Stimulated activated naive CD8-positive, alpha-beta T cell treated with anti-CD3 and anti-CD28 coated beads, Interleukin-15, amount 100 ng/mL, for 72 hours (primary cell): ENCODE measurements around the gene PCDHGA11.
"Not testable (repeated sequence)": the region's sequence is repeated elsewhere in the genome, so short reads cannot be mapped to it uniquely, and the experiment has no call there.

Experiments
- ATAC-seq: fragments of 150-1000 bp; cut with Tn5 transposase; 2 replicates; pipeline ENCODE4 v1.10.0; 2021; ENCODE audit warnings: mild to moderate bottlenecking, moderate library complexity
- DNase-seq, 2 donors: peaks; one replicate each; pipeline ENCODE4 v3.0.0; 2021 to 2022
- H3K27ac Mint-ChIP-seq, 2 donors: one replicate each; pipeline ENCODE4 v1.8.0; 2022; ENCODE audit warnings: mild to moderate bottlenecking in 2 of 2, mixed read lengths in 2 of 2, moderate library complexity in 2 of 2
- H3K27me3 Mint-ChIP-seq: one replicate; pipeline ENCODE4 v1.8.0; 2022; ENCODE audit warnings: mixed read lengths
- H3K4me1 Mint-ChIP-seq: one replicate; pipeline ENCODE4 v1.8.0; 2022; ENCODE audit warnings: mild to moderate bottlenecking, mixed read lengths
- H3K4me3 Mint-ChIP-seq, 2 donors: one replicate each; pipeline ENCODE4 v1.8.0; 2022; ENCODE audit warnings: mild to moderate bottlenecking in 2 of 2, mixed read lengths in 2 of 2, moderate library complexity in 1 of 2
- H3K9me3 Mint-ChIP-seq, 2 donors: one replicate each; pipeline ENCODE4 v1.8.0; 2022; ENCODE audit warnings: mixed read lengths in 2 of 2

PCDHGA11 gene

DNA sequence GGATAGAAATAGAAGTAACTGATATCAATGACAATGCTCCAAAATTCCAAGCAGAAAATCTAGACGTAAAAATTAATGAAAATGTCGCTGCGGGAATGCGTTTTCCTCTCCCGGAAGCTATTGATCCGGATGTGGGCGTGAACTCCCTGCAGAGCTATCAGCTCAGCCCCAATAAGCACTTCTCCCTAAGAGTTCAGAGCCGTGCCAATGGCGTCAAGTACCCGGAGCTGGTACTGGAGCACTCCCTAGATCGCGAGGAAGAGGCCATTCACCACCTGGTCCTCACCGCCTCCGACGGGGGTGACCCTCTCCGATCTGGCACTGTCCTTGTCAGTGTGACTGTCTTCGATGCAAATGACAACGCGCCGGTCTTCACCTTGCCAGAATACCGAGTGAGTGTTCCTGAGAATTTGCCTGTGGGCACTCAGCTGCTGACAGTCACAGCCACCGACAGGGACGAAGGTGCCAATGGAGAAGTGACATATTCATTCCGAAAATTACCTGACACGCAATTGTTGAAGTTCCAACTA is 7.2 kb upstream of the PCDHGA11 start:
- Mint-ChIP-seq H3K4me3 (peak overlapping the region; percentile 89 to 91), H3K27me3 (peaks cover 82% of the 10 kb centered on the region), H3K4me1 (peaks cover 35% of the 10 kb centered on the region), H3K27ac (peak overlapping the region in 1 of 2 donors; percentile 96), H3K9me3 (peaks cover 12 to 28% of the 10 kb centered on the region in 2 donors)
- ATAC-seq (no peak), DNase-seq (no peak)

DNA sequence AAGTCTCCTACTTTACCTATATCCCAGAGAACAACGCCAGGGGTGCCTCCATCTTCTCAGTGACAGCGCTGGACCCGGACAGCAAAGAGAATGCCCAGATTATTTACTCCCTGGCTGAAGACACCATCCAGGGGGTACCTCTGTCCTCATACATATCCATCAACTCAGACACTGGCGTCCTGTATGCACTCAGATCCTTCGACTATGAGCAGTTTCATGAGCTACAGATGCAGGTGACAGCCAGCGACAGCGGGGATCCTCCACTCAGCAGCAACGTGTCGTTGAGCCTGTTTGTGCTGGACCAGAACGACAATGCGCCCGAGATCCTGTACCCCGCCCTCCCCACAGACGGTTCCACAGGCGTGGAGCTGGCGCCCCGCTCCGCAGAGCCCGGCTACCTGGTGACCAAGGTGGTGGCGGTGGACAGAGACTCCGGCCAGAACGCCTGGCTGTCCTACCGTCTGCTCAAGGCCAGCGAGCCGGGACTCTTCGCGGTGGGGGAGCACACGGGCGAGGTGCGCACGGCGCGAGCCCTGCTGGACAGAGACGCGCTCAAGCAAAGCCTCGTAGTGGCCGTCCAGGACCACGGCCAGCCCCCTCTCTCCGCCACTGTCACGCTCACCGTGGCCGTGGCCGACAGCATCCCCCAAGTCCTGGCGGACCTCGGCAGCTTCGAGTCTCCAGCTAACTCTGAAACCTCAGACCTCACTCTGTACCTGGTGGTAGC is 6.1 kb upstream of the PCDHGA11 start:
- H3K9me3 Mint-ChIP-seq = peaks cover 12 to 26% of the 10 kb centered on the region in 2 donors
- peaks cover 35% of the 10 kb centered on the region for H3K4me1 Mint-ChIP-seq
- ATAC-seq, DNase-seq, H3K27ac Mint-ChIP-seq: not testable (repeated sequence)
- peaks cover 82% of the 10 kb centered on the region for H3K27me3 Mint-ChIP-seq
- peak overlapping the region; percentile 39 to 55 for H3K4me3 Mint-ChIP-seq

GRCh38 chr5:141415275-141415618 is 5.6 kb upstream of the PCDHGA11 start:
- Mint-ChIP-seq H3K27me3 (peaks cover 82% of the 10 kb centered on the region), H3K4me1 (peaks cover 35% of the 10 kb centered on the region), H3K9me3 (peaks cover 10 to 21% of the 10 kb centered on the region in 2 donors), H3K4me3 (peak overlapping the region; percentile 39 to 55)
- ATAC-seq, DNase-seq, H3K27ac Mint-ChIP-seq: not testable (repeated sequence)

DNA sequence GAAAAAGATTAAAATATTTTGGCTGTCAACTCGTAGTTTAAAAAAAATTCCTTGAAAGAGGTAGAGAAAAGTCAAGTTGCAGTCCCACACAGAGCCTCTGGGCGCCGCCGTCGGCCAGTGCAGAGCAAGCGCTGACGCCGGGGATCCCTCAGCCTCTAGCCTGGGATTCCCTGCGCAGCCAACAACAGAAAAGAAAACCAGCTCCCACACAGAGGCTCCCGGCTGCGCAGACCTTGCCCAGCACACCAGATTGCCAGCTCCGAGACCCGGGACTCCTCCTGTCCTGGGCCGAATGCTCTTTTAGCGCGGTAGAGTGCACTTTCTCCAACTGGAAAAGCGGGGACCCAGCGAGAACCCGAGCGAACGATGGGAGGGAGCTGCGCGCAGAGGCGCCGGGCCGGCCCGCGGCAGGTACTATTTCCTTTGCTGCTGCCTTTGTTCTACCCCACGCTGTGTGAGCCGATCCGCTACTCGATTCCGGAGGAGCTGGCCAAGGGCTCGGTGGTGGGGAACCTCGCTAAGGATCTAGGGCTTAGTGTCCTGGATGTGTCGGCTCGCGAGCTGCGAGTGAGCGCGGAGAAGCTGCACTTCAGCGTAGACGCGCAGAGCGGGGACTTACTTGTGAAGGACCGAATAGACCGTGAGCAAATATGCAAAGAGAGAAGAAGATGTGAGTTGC is 3.2 kb upstream of the PCDHGA11 start, which contains the start of gene PCDHGB7:
Gene PCDHGB7, plus strand, starts transcription at position 184 of the 679 bp plus-strand sequence. Its CDS starts 183 bp downstream, at position 367.
- DNase-seq = peak; percentile 52 to 65
- ATAC-seq = peak; percentile 85
- Mint-ChIP-seq H3K27me3 (peaks cover 97% of the 10 kb centered on the region), H3K4me3 (peak within 1 kb of the TSS; percentile 87), H3K4me1 (peaks cover 46% of the 10 kb centered on the region), H3K9me3 (peaks cover 13 to 34% of the 10 kb centered on the region in 2 donors), H3K27ac (peak within 1 kb of the TSS in 1 of 2 donors; percentile 85)

DNA sequence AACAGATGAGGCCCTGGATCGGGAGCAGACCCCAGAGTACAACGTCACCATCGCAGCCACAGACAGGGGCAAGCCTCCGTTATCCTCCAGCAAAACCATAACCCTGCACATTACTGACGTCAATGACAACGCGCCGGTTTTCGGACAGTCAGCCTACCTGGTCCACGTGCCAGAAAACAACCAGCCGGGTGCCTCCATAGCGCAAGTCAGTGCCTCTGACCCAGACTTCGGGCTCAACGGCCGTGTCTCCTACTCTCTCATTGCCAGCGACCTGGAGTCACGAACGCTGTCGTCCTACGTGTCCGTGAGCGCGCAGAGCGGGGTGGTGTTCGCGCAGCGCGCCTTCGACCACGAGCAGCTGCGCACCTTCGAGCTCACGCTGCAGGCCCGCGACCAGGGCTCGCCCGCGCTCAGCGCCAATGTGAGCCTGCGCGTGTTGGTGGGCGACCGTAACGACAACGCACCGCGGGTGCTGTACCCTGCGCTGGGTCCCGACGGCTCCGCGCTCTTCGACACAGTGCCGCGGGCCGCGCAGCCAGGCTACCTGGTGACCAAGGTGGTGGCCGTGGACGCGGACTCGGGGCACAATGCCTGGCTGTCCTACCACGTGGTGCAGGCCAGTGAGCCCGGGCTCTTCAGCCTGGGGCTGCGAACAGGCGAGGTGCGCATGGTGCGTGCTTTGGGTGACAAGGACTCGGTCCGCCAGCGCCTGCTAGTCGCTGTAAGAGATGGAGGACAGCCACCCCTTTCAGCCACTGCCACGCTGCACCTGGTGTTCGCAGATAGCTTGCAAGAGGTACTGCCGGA is 1.6 kb upstream of the PCDHGA11 start:
- Mint-ChIP-seq H3K27me3 (peaks cover 97% of the 10 kb centered on the region), H3K4me3 (no peak overlapping the region)
- ATAC-seq = no peak

DNA sequence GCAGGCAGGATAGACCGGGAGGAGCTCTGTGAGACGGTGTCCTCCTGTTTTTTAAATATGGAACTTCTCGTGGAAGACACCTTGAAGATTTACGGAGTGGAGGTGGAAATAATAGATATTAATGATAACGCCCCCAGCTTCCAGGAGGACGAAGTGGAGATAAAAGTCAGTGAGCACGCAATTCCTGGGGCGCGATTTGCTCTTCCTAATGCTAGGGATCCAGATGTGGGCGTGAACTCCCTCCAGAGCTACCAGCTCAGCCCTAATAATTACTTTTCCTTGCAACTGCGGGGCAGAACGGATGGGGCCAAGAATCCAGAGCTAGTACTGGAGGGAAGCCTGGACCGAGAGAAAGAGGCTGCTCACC is 621 bp downstream of the PCDHGA11 start:
- Mint-ChIP-seq H3K27ac (peak overlapping the region in 1 of 2 donors; percentile 42), H3K27me3 (peaks cover 95% of the 10 kb centered on the region), H3K4me1 (peaks cover 21% of the 10 kb centered on the region), H3K4me3 (peak overlapping the region; percentile 82 to 85), H3K9me3 (peaks cover 17 to 36% of the 10 kb centered on the region in 2 donors)
- ATAC-seq = no peak
- no peak for DNase-seq

More for the DNA sequence above, 1.6 kb upstream of the PCDHGA11 start:
- Mint-ChIP-seq H3K27ac (no peak overlapping the region), H3K4me1 (peaks cover 31% of the 10 kb centered on the region), H3K9me3 (peaks cover 17 to 36% of the 10 kb centered on the region in 2 donors)
- no peak for DNase-seq

- peaks cover 98% of the 10 kb centered on the region for H3K27me3 Mint-ChIP-seq
- H3K27ac Mint-ChIP-seq = no peak overlapping the region
- no peak for ATAC-seq
- no peak for DNase-seq
- peaks cover 15% of the 10 kb centered on the region for H3K4me1 Mint-ChIP-seq
- no peak overlapping the region for H3K4me3 Mint-ChIP-seq
- peaks cover 17 to 36% of the 10 kb centered on the region in 2 donors for H3K9me3 Mint-ChIP-seq
Observed at GRCh38 chr5:141422742-141423291, 2.0 kb downstream of the PCDHGA11 start.

- Mint-ChIP-seq H3K27me3 (peaks cover 88% of the 10 kb centered on the region), H3K9me3 (peaks cover 18 to 38% of the 10 kb centered on the region in 2 donors), H3K4me3 (no peak overlapping the region), H3K27ac (peak overlapping the region in 1 of 2 donors; percentile 15), H3K4me1 (peaks cover 20% of the 10 kb centered on the region)
- DNase-seq (no peak), ATAC-seq (no peak)
Observed at GRCh38 chr5:141427783-141428426, 7.1 kb downstream of the PCDHGA11 start.

GRCh38 chr5:141430332-141431113 is 9.7 kb downstream of the PCDHGA11 start, which contains the start of gene PCDHGA12:
TSS of gene PCDHGA12 (plus strand) at chr5:141430507. CDS start at chr5:141430760, 253 bp downstream.
- ATAC-seq = peak; percentile 83
- Mint-ChIP-seq H3K27ac (peak within 1 kb of the TSS; percentile 72 to 76), H3K27me3 (peaks cover 77% of the 10 kb centered on the region), H3K4me3 (peak within 1 kb of the TSS; percentile 81 to 84), H3K9me3 (peaks cover 18 to 49% of the 10 kb centered on the region in 2 donors), H3K4me1 (peaks cover 20% of the 10 kb centered on the region)
- DNase-seq = peak in 1 of 2 donors; percentile 46

- Mint-ChIP-seq H3K27ac (peak overlapping the region in 1 of 2 donors; percentile 12), H3K27me3 (peaks cover 69% of the 10 kb centered on the region)
- ATAC-seq = peak; percentile 53
Observed at GRCh38 chr5:141431286-141431685, 10.4 kb downstream of the PCDHGA11 start.

GRCh38 chr5:141432308-141432707 is 11.5 kb downstream of the PCDHGA11 start:
- Mint-ChIP-seq H3K4me3 (peak overlapping the region; percentile 81 to 84), H3K9me3 (peaks cover 18 to 49% of the 10 kb centered on the region in 2 donors), H3K27me3 (peaks cover 59% of the 10 kb centered on the region), H3K4me1 (peaks cover 20% of the 10 kb centered on the region)
- ATAC-seq, H3K27ac Mint-ChIP-seq, DNase-seq: not testable (repeated sequence)

More at GRCh38 chr5:141431286-141431685, 10.4 kb downstream of the PCDHGA11 start:
- DNase-seq = peak in 1 of 2 donors; percentile 40
- Mint-ChIP-seq H3K4me3 (peak overlapping the region; percentile 81 to 84), H3K4me1 (peaks cover 20% of the 10 kb centered on the region), H3K9me3 (peaks cover 18 to 49% of the 10 kb centered on the region in 2 donors)

GRCh38 chr5:141432726-141433125 is 11.9 kb downstream of the PCDHGA11 start:
- DNase-seq, H3K4me3 Mint-ChIP-seq, ATAC-seq: not testable (repeated sequence)
- Mint-ChIP-seq H3K9me3 (peaks cover 18 to 47% of the 10 kb centered on the region in 2 donors), H3K4me1 (peaks cover 20% of the 10 kb centered on the region), H3K27me3 (peaks cover 55% of the 10 kb centered on the region), H3K27ac (peak overlapping the region in 1 of 2 donors; percentile 55)

DNA sequence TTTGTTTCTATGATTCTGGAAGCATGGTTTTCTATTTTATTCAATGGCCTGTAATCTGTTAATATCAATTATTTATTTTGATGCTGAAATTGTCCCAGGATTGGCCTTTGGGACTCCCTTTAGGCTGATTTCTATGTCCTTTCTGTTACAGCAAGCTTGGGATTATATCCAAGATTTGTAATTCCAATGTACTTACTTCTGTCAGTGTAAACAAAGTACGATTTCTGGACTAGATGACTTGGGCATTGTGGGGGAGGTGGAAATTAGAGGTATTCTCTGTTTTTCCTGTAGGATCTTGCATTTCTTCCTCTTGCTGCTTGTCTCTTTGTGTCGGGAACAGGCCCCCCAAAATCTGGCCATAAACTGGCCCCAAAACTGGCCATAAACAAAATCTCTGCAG is 13.2 kb downstream of the PCDHGA11 start:
- peaks cover 43% of the 10 kb centered on the region for H3K27me3 Mint-ChIP-seq
- peaks cover 20% of the 10 kb centered on the region for H3K4me1 Mint-ChIP-seq
- no peak overlapping the region for H3K27ac Mint-ChIP-seq
- ATAC-seq (no peak), DNase-seq (no peak)
- no peak overlapping the region for H3K4me3 Mint-ChIP-seq
- peaks cover 14 to 38% of the 10 kb centered on the region in 2 donors for H3K9me3 Mint-ChIP-seq
